Activated T-helper 1 cell treated with anti-CD3 and anti-CD28 coated beads, Interleukin-12 subunit alpha, Interleukin-12 subunit beta, Interleukin-2, Interleukin-4 antibody, amounts not matched to agents 30 ng/mL and 10 ng/mL and 1 ng/mL, durations not matched to agents 14 hours and 24 hours and 36 hours (primary cell): ENCODE results near the gene LRMDA. TPM values are rescaled to one million over a fixed set of nuclear protein-coding genes. Genes with fewer than 3 reads are reported as not detected.
"Not testable (repeated sequence)": the region's sequence is repeated elsewhere in the genome, so short reads cannot be mapped to it uniquely, and the experiment has no call there.

ENCODE experiments used
- DNase-seq: peaks from one replicate; pipeline ENCODE4 v3.0.0; 2021; ENCODE audit warnings: low spot score
- H3K27ac Mint-ChIP-seq: one replicate; pipeline ENCODE4 v1.8.0; 2021; ENCODE audit warnings: mild to moderate bottlenecking, mixed read lengths
- H3K27me3 Mint-ChIP-seq: one replicate; pipeline ENCODE4 v1.8.0; 2022; ENCODE audit warnings: mild to moderate bottlenecking, moderate library complexity, mixed read lengths; ENCODE audit not compliant: insufficient read depth
- H3K36me3 Mint-ChIP-seq: one replicate; pipeline ENCODE4 v1.8.0; 2021; ENCODE audit warnings: low read depth, mixed read lengths
- H3K4me1 Mint-ChIP-seq: one replicate; pipeline ENCODE4 v1.8.0; 2021; ENCODE audit warnings: low read depth, mixed read lengths
- H3K4me3 Mint-ChIP-seq: one replicate; pipeline ENCODE4 v1.8.0; 2021; ENCODE audit warnings: mild to moderate bottlenecking, moderate library complexity, mixed read lengths
- H3K9me3 Mint-ChIP-seq: one replicate; pipeline ENCODE4 v1.8.0; 2021; ENCODE audit warnings: mixed read lengths
- intact Hi-C: fragments of 100-400 bp; cut with micrococcal nuclease; formaldehyde crosslinking; loops from one replicate; pipeline ENCODE4 v1.15.1; 2024
- total RNA-seq: library from RNA; stranded (reverse); gene quantifications from 2 replicates; pipeline ENCODE4 v1.2.3, GENCODE V29; 2022

LRMDA gene
- total RNA-seq, 1 donor from 2014 or later = not detected

- Mint-ChIP-seq H3K9me3 (peaks cover 4% of the 10 kb centered on the region), H3K4me1 (no peaks in the 10 kb centered on the region), H3K27ac (no peak overlapping the region), H3K4me3 (no peak overlapping the region), H3K36me3 (no peaks in the 10 kb centered on the region), H3K27me3 (peaks cover 3% of the 10 kb centered on the region)
- intact Hi-C loops = no loop called here
- DNase-seq = no peak
These were observed 619.8 kb downstream of the LRMDA start for GRCh38 chr10:76051007-76051936.

DNA sequence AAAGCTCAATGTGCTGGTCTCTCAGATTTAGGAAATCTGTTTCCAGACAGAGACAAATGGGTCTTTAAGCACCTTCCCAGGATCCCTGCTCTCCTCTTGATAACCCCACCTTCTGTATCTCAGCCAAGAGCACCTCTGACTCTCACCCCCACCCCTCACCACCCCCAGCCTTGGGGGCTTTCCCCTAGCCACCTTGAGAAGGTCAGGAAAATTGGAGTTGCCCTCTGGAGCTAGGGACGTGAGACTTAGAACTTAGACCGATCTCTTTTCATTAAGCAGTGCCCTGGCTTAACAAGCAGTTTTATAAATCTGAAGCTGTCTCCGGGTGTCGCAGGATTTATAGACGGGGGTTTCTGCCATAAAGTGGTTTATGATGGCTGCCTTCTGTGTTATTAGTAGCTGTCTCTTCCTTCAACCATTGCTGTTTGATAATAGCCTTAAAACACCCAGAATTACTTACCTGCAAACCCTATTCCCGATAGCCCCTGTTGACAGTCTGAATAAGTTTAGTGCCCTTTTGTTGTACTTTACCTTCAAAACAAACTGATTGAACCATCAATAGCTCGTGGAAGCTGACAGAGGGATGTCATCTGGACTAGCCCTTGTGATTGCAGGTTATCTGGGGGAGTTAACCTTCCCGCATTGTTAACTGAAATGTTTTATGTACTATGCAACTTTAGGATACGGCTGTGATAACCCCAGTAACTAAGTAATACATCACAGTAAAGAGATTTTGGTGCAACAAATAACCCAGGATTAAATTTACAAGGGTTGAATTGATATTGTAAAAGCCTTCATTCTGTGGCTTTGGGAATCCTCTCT lies 621.5 kb downstream of the LRMDA start:
- peaks cover 3% of the 10 kb centered on the region for H3K27me3 Mint-ChIP-seq
- no peak for DNase-seq
- no peak overlapping the region for H3K4me3 Mint-ChIP-seq
- no peaks in the 10 kb centered on the region for H3K36me3 Mint-ChIP-seq
- no peak overlapping the region for H3K27ac Mint-ChIP-seq
- H3K4me1 Mint-ChIP-seq = no peaks in the 10 kb centered on the region
- intact Hi-C loops = no loop called here
- peaks cover 4% of the 10 kb centered on the region for H3K9me3 Mint-ChIP-seq

GRCh38 chr10:76055466-76055865 lies 624.0 kb downstream of the LRMDA start:
- H3K27me3 Mint-ChIP-seq = peaks cover 2% of the 10 kb centered on the region
- H3K4me1 Mint-ChIP-seq = no peaks in the 10 kb centered on the region
- H3K36me3 Mint-ChIP-seq = no peaks in the 10 kb centered on the region
- no peak for DNase-seq
- no peak overlapping the region for H3K4me3 Mint-ChIP-seq
- intact Hi-C loops = no loop called here
- H3K9me3 Mint-ChIP-seq = peaks cover 4% of the 10 kb centered on the region
- H3K27ac Mint-ChIP-seq = no peak overlapping the region

- no peaks in the 10 kb centered on the region for H3K4me1 Mint-ChIP-seq
- intact Hi-C loops = no loop called here
- no peak overlapping the region for H3K4me3 Mint-ChIP-seq
- DNase-seq = no peak
- H3K27ac Mint-ChIP-seq = no peak overlapping the region
- H3K9me3 Mint-ChIP-seq = peaks cover 4% of the 10 kb centered on the region
- no peaks in the 10 kb centered on the region for H3K36me3 Mint-ChIP-seq
- peaks cover 2% of the 10 kb centered on the region for H3K27me3 Mint-ChIP-seq
These were observed 624.5 kb downstream of the LRMDA start for GRCh38 chr10:76055963-76056362.

DNA sequence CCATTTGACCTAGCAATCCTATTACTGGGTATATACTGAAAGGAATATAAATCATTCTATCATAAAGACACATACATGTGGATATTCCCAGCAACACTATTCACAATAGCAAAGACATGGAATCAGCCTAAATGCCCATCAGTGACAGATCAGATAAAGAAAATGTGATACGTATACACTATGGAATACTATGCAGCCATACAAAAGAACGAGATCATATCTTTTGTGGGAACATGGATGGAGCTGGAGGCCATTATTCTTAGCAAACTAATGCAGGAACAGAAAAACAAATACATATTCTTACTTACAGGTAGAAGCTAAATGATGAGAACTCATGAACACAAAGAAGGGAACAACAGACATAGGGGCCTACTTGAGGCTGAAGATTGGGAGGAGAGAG lies 629.6 kb downstream of the LRMDA start:
- H3K4me3 Mint-ChIP-seq, H3K9me3 Mint-ChIP-seq, H3K27ac Mint-ChIP-seq, H3K36me3 Mint-ChIP-seq, H3K4me1 Mint-ChIP-seq, H3K27me3 Mint-ChIP-seq, DNase-seq, intact Hi-C loops: not testable (repeated sequence)

GRCh38 chr10:76066457-76066856 lies 635.0 kb downstream of the LRMDA start:
- DNase-seq = no peak
- H3K4me1 Mint-ChIP-seq = no peaks in the 10 kb centered on the region
- H3K27ac Mint-ChIP-seq = no peak overlapping the region
- intact Hi-C loops = no loop called here
- peaks cover 2% of the 10 kb centered on the region for H3K27me3 Mint-ChIP-seq
- H3K9me3 Mint-ChIP-seq = no peaks in the 10 kb centered on the region
- no peak overlapping the region for H3K4me3 Mint-ChIP-seq
- H3K36me3 Mint-ChIP-seq = no peaks in the 10 kb centered on the region

DNA sequence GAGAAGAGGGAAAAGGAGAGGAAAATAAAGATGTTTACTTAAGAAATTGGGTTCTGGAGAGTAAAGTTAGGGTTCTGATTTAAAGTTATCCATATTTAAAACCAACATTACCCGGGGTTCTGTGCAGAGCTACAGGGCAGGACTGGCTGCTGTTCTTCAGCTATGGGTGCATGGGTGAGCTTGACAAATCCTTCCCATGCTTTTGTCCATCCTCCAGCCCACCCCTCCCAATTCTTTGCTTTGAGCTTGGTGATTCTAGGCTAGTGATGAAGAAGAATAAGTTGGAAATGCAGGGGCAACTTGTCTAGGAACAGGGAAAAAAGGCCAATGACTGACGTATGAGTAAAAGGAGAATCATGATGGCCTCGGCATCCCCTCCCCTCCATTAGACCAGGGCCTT lies 636.0 kb downstream of the LRMDA start:
- intact Hi-C loops = no loop called here
- Mint-ChIP-seq H3K9me3 (no peaks in the 10 kb centered on the region), H3K36me3 (no peaks in the 10 kb centered on the region), H3K27ac (no peak overlapping the region), H3K27me3 (peaks cover 2% of the 10 kb centered on the region), H3K4me3 (no peak overlapping the region), H3K4me1 (no peaks in the 10 kb centered on the region)
- no peak for DNase-seq

DNA sequence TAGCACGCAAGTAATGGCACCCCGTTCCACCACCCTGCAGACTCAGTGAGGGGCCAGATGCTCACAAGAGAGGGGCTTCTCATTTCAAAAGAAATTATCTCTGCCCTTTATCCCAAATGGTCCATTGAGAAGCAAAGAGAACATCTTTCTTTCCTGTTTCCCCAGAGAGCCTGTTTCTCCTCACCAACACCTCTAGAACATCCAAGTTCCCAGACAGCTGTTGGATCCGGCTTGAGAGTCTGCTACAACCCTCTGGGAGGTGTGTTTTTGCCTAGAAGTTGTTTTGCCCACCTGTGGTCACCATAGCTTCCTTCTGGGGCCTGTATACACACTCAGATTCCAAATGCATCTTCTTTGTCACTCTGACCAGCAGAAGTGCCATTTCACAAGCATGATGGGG lies 637.4 kb downstream of the LRMDA start:
- no peak for DNase-seq
- Mint-ChIP-seq H3K9me3 (no peaks in the 10 kb centered on the region), H3K4me1 (no peaks in the 10 kb centered on the region), H3K27ac (no peak overlapping the region), H3K27me3 (peaks cover 2% of the 10 kb centered on the region), H3K4me3 (no peak overlapping the region), H3K36me3 (no peaks in the 10 kb centered on the region)
- intact Hi-C loops = no loop called here

DNA sequence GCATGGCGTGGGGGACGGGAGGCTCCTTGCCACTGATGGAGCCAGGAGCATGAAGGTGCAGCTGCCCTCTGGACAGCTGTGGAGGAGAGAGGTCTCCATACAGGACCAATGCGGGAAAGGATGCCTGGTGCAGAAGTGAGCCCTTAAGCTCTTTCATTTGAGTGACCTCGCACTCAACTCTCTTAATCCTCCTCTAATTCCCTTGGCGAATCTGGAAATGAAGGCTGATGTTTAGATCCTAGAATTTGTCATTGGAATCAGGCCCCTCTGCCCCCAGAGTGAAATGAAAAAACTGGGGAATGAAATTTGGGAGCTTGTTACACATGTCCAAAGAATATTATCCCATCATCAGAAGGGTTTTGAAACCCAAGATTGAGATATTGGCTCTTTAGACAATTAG lies 639.5 kb downstream of the LRMDA start:
- DNase-seq = no peak
- Mint-ChIP-seq H3K27me3 (peaks cover 2% of the 10 kb centered on the region), H3K27ac (no peak overlapping the region), H3K4me1 (no peaks in the 10 kb centered on the region), H3K36me3 (no peaks in the 10 kb centered on the region), H3K4me3 (no peak overlapping the region), H3K9me3 (no peaks in the 10 kb centered on the region)
- intact Hi-C loops = no loop called here

- H3K9me3 Mint-ChIP-seq = no peaks in the 10 kb centered on the region
- H3K4me1 Mint-ChIP-seq = no peaks in the 10 kb centered on the region
- peaks cover 2% of the 10 kb centered on the region for H3K27me3 Mint-ChIP-seq
- no peaks in the 10 kb centered on the region for H3K36me3 Mint-ChIP-seq
- no peak overlapping the region for H3K27ac Mint-ChIP-seq
- DNase-seq = no peak
- H3K4me3 Mint-ChIP-seq = no peak overlapping the region
- intact Hi-C loops = no loop called here
These were observed 640.4 kb downstream of the LRMDA start for GRCh38 chr10:76071653-76072365.

DNA sequence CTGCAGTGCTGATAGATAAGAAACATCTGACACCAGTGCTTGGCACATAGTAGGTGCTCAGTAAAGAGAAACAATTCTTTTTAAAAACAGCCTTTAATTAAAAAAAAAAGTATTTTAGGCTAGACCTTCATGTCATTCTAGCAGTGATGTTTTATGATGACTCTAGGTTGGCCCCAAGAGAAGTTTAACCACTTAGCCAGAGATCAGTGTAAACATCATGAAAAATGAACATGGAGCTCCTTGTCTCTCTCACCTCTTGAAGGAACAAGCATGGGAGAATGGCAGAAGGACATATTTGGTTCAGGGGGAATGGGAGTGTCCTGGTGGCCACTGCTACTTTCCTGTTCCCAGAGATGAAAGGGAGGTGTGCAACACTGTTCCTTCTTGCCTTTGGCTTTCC lies 641.0 kb downstream of the LRMDA start:
- H3K27me3 Mint-ChIP-seq = peaks cover 2% of the 10 kb centered on the region

GRCh38 chr10:76073524-76073923 lies 642.1 kb downstream of the LRMDA start:
- Mint-ChIP-seq H3K4me3 (no peak overlapping the region), H3K27me3 (peaks cover 2% of the 10 kb centered on the region), H3K27ac (no peak overlapping the region), H3K9me3 (no peaks in the 10 kb centered on the region), H3K4me1 (no peaks in the 10 kb centered on the region), H3K36me3 (no peaks in the 10 kb centered on the region)
- intact Hi-C loops = no loop called here
- no peak for DNase-seq

More for the DNA sequence above, 641.0 kb downstream of the LRMDA start:
- H3K27ac Mint-ChIP-seq = no peak overlapping the region
- H3K36me3 Mint-ChIP-seq = no peaks in the 10 kb centered on the region
- intact Hi-C loops = no loop called here
- H3K4me3 Mint-ChIP-seq = no peak overlapping the region
- H3K4me1 Mint-ChIP-seq = no peaks in the 10 kb centered on the region
- no peaks in the 10 kb centered on the region for H3K9me3 Mint-ChIP-seq
- no peak for DNase-seq

DNA sequence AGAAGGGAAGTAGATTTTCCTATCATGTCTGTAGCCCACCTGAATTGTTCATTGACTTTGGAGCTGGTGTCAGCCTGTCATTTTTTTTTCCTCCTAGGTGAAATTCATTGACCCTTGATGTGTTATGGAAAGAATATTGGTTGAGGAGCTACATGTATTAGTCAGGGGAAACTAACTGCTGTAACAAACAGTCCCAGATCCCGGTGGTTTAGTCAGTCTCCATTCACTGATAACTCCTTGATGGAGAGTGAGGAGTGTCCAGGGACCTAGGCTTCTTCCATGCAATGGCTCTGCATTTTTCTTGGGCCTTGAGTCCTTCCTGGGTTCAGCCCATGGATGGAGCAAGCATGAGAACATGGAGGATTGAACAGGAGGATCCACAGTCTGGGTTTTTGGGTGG lies 643.2 kb downstream of the LRMDA start:
- Mint-ChIP-seq H3K27ac (no peak overlapping the region), H3K4me1 (no peaks in the 10 kb centered on the region), H3K9me3 (no peaks in the 10 kb centered on the region), H3K36me3 (no peaks in the 10 kb centered on the region), H3K27me3 (peaks cover 2% of the 10 kb centered on the region), H3K4me3 (no peak overlapping the region)
- intact Hi-C loops = no loop called here
- no peak for DNase-seq
